Left kidney (tissue), 2 donors: Measurements from ENCODE around the gene HOXC10. TPM values are rescaled to one million over a fixed set of nuclear protein-coding genes. Genes with fewer than 3 reads are reported as not detected.
A peak's percentile ranks its signal among the peaks of the same experiment; 100 is the strongest.

Experiments
- DNase-seq: peaks from one replicate; pipeline ENCODE4 v3.0.0-alpha.2; 2013
- polyA plus RNA-seq: library from polyadenylated mRNA; unstranded; fragments of 120-200 nt; gene quantifications from one replicate; pipeline ENCODE4 v1.2.1, GENCODE V29; 2013; ENCODE audit not compliant: insufficient read length

HOXC10 gene
- polyA plus RNA-seq, 1 donor: 62.2 TPM

DNA sequence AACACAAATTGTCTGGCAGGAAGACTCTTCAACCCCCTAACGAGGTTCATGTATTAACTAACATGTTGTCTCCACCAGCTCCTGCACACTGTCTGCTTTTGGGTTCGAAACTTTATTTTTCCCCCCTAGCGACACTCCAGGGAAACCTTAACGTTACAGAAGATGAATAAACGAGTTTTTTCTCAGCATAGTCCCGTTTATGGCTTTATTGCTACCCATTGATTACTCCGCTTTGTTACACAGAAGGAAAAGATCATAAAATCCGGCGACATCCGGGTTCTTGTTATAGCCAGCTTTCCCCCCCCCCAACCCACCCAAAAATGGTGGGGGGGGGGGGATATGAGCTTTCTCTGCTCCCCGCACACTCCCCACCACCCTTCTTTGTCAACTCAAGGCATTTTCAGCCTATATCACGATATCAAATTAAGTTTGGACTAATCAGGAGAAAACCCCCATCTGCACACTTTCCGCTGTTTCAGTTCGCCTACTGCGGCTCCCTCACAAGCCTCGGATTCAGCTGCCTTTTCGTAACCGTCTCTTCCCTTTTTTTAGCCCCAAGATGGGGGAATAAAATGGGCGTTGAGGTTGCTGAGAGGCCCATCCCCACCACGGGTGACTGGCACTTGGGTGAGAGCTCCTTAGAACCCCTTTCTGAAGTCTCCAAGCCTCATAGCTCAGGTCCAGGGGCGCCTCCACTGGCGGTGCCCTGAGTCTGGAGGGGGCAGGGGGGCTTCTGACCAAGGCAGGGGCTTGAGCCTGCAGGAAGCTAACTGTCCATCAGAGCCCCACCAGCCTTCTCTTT lies 41.9 kb downstream of the HOXC10 start:
- no peak for DNase-seq

- DNase-seq: no peak
These were observed 42.5 kb downstream of the HOXC10 start for GRCh38 chr12:54027442-54027786.

- peak; percentile 78 for DNase-seq
These were observed 43.6 kb downstream of the HOXC10 start, which contains the start of gene HOXC6 for GRCh38 chr12:54028314-54029201. TSS of gene HOXC6 (plus strand) at chr12:54028440. CDS start at chr12:54028522, 82 bp downstream.

DNA sequence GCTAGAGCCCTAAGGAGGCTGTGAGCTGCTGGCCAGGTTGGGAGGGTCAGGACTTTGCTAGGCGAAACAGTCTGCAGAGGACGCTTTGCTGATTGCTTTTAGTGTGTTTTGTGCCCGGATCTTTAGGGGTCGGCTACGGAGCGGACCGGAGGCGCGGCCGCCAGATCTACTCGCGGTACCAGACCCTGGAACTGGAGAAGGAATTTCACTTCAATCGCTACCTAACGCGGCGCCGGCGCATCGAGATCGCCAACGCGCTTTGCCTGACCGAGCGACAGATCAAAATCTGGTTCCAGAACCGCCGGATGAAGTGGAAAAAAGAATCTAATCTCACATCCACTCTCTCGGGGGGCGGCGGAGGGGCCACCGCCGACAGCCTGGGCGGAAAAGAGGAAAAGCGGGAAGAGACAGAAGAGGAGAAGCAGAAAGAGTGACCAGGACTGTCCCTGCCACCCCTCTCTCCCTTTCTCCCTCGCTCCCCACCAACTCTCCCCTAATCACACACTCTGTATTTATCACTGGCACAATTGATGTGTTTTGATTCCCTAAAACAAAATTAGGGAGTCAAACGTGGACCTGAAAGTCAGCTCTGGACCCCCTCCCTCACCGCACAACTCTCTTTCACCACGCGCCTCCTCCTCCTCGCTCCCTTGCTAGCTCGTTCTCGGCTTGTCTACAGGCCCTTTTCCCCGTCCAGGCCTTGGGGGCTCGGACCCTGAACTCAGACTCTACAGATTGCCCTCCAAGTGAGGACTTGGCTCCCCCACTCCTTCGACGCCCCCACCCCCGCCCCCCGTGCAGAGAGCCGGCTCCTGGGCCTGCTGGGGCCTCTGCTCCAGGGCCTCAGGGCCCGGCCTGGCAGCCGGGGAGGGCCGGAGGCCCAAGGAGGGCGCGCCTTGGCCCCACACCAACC lies 44.8 kb downstream of the HOXC10 start:
- DNase-seq: no peak

- DNase-seq: no peak
These were observed 45.5 kb downstream of the HOXC10 start for GRCh38 chr12:54030442-54030801.

GRCh38 chr12:54030889-54031471 lies 46.0 kb downstream of the HOXC10 start:
- DNase-seq: no peak

DNA sequence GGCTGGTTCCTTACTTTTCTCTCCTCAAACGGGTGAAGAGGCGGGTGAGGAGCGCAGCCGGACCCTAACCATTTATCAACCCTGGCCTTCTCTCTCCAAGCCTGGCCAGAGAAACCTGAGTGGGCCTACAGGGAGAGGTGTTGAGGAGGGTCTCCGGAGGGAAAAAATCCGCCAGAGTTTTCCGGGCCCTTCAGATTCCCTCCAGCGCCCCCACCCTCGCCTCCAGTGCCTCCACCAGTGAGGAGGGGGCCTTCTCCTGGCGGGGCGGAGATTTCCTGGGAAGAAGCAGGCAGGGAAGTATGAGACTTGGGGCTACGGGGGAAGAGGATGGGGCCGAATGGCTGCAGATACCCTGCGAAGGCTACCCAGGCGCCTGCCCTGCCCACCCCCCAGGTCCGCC lies 46.5 kb downstream of the HOXC10 start:
- no peak for DNase-seq

GRCh38 chr12:54032086-54032619 lies 47.2 kb downstream of the HOXC10 start:
- DNase-seq: no peak

DNA sequence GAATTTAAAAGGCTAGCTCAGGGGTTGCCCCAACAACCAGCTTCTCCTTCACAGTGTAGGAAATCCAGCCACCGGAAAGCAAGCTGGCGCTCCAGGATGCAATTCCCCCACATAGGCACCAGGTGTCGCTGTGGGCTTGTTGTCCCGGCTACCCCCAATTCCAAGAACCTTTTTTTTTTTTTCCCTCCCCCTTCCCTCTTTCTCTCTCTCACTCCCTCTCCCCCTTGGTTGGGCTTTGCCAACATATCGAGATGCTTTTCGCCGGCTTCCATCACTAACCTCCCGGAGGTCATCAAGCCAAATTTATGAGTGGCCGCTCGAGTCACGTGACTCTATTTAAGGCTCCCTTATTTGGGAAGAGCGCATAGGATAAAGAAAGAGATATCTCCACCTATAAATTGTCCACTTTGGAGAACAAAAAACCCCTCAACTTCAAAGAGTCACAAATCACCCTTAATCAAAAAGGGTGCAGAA lies 47.7 kb downstream of the HOXC10 start, which contains the start of gene HOXC5:
Gene HOXC5, plus strand, starts transcription at position 424 of the 474 bp plus-strand sequence. CDS start 73 bp downstream, outside the sequence.
- DNase-seq: peak; percentile 90

DNA sequence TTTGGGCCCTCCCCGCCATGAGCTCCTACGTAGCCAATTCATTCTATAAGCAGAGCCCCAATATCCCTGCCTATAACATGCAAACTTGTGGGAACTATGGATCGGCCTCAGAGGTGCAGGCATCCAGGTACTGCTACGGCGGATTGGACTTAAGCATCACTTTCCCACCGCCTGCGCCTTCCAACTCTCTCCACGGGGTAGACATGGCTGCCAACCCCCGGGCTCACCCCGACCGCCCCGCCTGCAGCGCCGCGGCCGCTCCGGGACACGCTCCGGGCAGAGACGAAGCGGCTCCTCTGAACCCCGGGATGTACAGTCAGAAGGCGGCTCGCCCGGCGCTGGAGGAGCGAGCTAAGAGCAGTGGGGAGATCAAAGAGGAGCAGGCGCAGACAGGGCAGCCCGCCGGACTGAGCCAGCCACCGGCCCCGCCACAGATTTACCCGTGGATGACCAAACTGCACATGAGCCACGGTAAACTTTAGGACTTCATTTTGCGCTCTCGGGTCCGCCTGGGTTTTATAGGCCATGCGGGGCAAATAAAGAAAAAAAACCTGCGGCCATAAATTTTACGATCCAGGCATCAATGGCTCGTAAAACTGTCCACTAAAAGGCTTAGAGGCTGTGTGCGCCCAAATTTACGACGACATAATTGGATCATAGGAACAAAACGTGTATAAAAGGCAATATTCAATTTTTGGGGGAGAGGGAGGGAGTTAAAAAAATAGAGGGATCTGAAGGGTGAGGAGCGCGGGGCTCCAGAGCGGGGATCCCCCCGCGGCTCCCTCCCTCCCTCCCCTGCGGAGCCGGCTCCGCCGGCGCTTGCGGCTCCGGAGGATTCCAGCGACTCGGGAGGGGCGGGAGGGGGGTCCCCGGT lies 48.4 kb downstream of the HOXC10 start:
- DNase-seq: peak; percentile 89

GRCh38 chr12:54033980-54034784 lies 49.2 kb downstream of the HOXC10 start:
- no peak for DNase-seq

GRCh38 chr12:54034785-54035310 lies 49.9 kb downstream of the HOXC10 start:
- no peak for DNase-seq

- no peak for DNase-seq
These were observed 50.8 kb downstream of the HOXC10 start for GRCh38 chr12:54035568-54036264.

- DNase-seq: no peak
These were observed 51.8 kb downstream of the HOXC10 start for GRCh38 chr12:54036620-54037359.

GRCh38 chr12:54037360-54038283 lies 52.7 kb downstream of the HOXC10 start:
- peak; percentile 80 for DNase-seq

DNA sequence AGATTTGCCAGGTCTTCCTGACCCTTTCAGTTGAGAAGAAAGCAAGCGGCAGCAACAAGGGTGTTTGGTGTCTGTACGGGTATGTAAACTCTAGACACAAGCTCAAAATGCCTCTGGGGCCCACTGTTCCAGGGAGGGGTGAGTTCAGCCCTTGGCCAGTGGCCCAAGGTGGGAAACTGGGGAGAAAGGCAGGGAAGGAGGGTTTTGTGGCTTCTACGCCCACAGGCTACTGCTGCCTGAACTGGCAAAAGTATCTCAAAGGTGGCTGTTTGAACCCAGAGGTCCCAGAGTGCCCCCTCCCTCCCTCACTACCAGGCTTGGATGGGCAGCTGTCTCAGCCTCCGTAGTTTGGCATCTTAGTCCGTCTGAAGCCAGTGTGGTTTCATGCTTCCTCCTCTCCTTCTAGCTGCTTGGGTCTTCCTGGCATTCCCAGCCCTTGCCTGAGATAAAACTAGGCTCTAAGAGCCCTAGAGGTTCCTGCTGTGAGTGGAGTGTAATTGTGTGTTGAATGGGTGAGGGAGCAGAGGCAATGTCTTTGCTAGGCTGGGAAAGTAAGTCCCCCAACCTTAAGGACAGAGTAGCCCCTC lies 53.4 kb downstream of the HOXC10 start:
- no peak for DNase-seq
